ENCODE data around the gene RAB5IF.

DNA sequence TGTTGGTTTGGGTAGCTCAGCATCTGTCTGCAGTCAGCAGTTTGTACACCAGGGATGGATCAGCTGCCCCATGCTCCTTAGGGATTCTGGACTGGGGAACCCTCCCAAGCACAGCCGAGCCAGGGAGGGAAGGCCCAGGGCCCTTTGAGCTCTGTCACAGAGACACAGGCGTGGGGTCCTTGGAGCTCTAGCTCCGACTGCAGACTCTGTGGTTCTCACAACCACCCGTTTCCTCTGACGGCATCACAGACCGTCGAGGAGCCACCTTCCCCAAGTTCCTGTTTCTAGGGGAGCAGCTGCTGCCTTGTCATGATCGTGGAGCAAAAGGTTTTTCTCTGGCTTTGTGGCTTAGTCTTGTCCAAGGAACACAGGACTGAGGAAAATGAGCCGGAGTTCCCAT lies 40.4 kb downstream of the RAB5IF start, which contains the start of gene SLA2:
- TF ChIP-seq EZH2phosphoT487 (IDR thresholded peaks at IDR 0.05; ENCODE audit: insufficient read depth, low read depth) (no peak), EZH2 (IDR thresholded peaks at IDR 0.05; ENCODE audit: insufficient read depth, poor library complexity, severe bottlenecking) (no peak)
